Measurements from ENCODE around the gene KRTAP10-5. TPM values are rescaled to one million over a fixed set of nuclear protein-coding genes. Genes with fewer than 3 reads are reported as not detected.

KRTAP10-5 gene
- total RNA-seq, 3 donors from 2014 or later: not detected

DNA sequence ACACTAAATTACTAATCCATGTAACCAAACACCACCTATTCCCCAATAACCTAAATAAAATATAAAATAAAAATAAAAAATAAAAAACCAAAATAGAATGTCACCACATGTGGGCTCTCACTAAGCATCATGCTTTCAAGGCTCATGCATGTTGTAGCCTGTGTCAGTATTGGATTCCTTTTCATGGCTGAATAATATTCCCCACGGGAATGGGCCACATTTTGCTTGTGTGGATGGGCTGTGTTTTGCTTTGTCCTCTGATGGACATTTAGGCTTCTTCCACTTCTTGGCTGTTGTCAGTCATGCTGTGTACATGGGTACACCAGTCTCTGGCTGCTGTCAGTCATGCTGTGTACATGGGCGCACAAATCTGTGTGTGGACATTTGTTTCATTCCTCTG, 8.7 kb upstream of the KRTAP10-5 start:
- no peak for TF ChIP-seq CTCF (IDR thresholded peaks at IDR 0.05)
- Histone ChIP-seq H3K4me3 (no peak overlapping the region), H3K4me1 (ENCODE audit: low read depth) (no peaks in the 10 kb centered on the region), H3K36me3 (ENCODE audit: low read depth) (no peaks in the 10 kb centered on the region), H3K9me3 (no peaks in the 10 kb centered on the region)
- intact Hi-C loops (cut with DNase I, micrococcal nuclease): no loop called here
- ATAC-seq (no peak), DNase-seq (no peak)

DNA sequence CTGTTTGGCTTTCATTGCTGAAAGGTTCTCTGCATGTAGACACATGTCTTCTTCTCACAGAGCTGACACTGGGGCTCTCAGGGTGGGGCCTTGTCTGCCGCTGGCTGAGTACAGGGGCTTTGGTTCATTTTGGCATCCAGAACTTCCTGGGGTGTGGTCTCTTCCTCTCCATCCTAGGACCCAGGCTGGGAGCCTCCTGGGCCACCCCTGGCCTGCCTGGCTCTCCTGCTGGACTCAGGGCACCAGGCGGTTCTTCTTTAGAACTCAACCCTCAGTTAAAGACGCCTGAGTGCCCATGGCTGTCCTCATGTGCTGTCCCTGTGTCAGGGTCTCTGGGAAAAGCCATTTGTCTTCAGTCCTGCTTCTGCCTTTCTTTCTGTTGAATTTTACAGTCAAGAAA, 5.5 kb upstream of the KRTAP10-5 start:
- no peak overlapping the region for H3K4me3 ChIP-seq
- ATAC-seq (no peak), DNase-seq (no peak)
- no peaks in the 10 kb centered on the region for H3K4me1 ChIP-seq (ENCODE audit: low read depth)
- no peaks in the 10 kb centered on the region for H3K36me3 ChIP-seq (ENCODE audit: low read depth)
- intact Hi-C loops (cut with DNase I, micrococcal nuclease): no loop called here
- H3K9me3 ChIP-seq: peaks cover 8% of the 10 kb centered on the region
- no peak for TF ChIP-seq CTCF (IDR thresholded peaks at IDR 0.05)

DNA sequence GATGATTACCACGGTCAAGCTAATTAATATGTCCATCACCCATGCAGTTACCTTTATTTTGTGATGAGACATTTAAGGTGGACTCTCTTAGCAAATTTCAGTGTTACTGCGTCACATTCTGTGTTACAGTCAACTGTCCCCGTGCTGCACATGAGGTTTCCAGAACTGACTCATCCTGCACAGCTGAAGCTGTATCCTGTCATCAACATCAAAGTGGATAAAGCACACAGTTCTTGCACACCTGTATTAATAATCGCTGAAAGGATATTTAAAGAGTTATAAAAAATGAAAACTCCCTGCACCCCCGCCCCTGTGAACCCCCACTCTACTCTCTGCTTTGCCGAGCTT, 3.4 kb upstream of the KRTAP10-5 start:
- Histone ChIP-seq H3K36me3 (ENCODE audit: low read depth) (no peaks in the 10 kb centered on the region), H3K9me3 (peaks cover 9% of the 10 kb centered on the region), H3K4me3 (no peak overlapping the region), H3K4me1 (ENCODE audit: low read depth) (no peaks in the 10 kb centered on the region)
- DNase-seq (no peak), ATAC-seq (no peak)
- no peak for TF ChIP-seq CTCF (IDR thresholded peaks at IDR 0.05)
- intact Hi-C loops (cut with DNase I, micrococcal nuclease): no loop called here

- intact Hi-C loops (cut with DNase I, micrococcal nuclease): no loop called here
- ATAC-seq (no peak), DNase-seq (no peak)
- Histone ChIP-seq H3K4me3 (no peak overlapping the region), H3K4me1 (ENCODE audit: low read depth) (no peaks in the 10 kb centered on the region), H3K9me3 (peaks cover 9% of the 10 kb centered on the region), H3K36me3 (ENCODE audit: low read depth) (no peaks in the 10 kb centered on the region)
- TF ChIP-seq CTCF (IDR thresholded peaks at IDR 0.05): no peak
Measured at GRCh38 chr21:44583089-44583799, 2.8 kb upstream of the KRTAP10-5 start.

- Histone ChIP-seq H3K36me3 (ENCODE audit: low read depth) (no peaks in the 10 kb centered on the region), H3K4me1 (ENCODE audit: low read depth) (no peaks in the 10 kb centered on the region), H3K9me3 (peaks cover 9% of the 10 kb centered on the region), H3K4me3 (no peak overlapping the region)
- intact Hi-C loops (cut with DNase I, micrococcal nuclease): no loop called here
- no peak for ATAC-seq
- no peak for DNase-seq
- no peak for TF ChIP-seq CTCF (IDR thresholded peaks at IDR 0.05)
Measured at GRCh38 chr21:44582055-44582454, 1.7 kb upstream of the KRTAP10-5 start.

GRCh38 chr21:44581158-44581557, 754 bp upstream of the KRTAP10-5 start:
- ATAC-seq: no peak
- H3K36me3 ChIP-seq (ENCODE audit: low read depth): no peaks in the 10 kb centered on the region
- intact Hi-C loops (cut with DNase I, micrococcal nuclease): no loop called here
- TF ChIP-seq CTCF (IDR thresholded peaks at IDR 0.05): no peak
- no peaks in the 10 kb centered on the region for H3K4me1 ChIP-seq (ENCODE audit: low read depth)
- H3K9me3 ChIP-seq: peaks cover 12% of the 10 kb centered on the region
- no peak overlapping the region for H3K4me3 ChIP-seq
- no peak for DNase-seq

Data from mucosa of descending colon (tissue), 3 donors.